GM12801 (cell line): ENCODE results near the gene MOSMO.

Experiments
- CTCF ChIP-seq: IDR thresholded peaks from one replicate; pipeline ENCODE4 v1.5.1; 2011; ENCODE audit warnings: control low read depth; ENCODE audit not compliant: insufficient read length; ENCODE audit errors: extremely low read depth

The MOSMO gene

GRCh38 chr16:22013486-22013885 is 5.6 kb downstream of the MOSMO start:
- no peak for TF ChIP-seq CTCF

GRCh38 chr16:22014271-22014873 is 6.5 kb downstream of the MOSMO start:
- no peak for TF ChIP-seq CTCF

DNA sequence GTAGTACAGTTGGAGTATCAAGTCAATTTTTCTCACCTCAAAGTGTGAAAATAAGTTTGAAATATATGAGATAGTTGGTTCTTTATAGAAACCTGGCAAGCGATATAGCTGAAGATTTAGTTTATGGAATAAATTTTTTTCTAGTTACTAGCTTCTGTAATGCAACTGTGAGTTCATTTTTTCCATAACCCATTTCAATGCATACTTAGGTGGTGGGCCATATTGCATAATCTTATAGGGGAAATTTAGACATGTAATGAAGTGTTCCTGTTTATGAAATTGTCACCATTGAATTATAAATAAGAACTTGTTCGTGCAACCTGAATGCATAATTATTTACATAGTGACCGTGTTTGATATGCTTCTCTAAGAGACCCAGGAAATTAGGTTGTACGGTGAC is 9.0 kb downstream of the MOSMO start:
- no peak for TF ChIP-seq CTCF

- no peak for TF ChIP-seq CTCF
Measured at GRCh38 chr16:22018559-22018958, 10.6 kb downstream of the MOSMO start.

DNA sequence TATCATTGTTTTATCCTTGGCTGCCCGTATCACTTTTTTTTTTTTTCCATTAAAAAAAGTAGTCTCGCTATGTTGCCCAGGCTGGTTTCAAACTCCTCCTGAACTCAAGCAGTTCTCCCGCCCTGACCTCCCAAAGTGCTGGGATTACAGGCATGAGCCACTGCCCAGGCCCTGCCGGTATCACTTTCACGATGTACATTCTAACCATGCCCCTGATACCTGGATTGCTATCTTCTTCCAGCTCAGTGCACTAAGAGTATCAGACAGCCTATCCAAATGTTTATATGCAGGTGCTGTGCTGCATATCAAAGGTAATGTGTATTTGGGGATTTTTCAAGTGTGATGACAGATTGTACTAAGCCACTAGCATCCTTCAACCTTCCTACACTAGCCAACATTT is 14.2 kb downstream of the MOSMO start:
- no peak for TF ChIP-seq CTCF

GRCh38 chr16:22023505-22023904 is 15.6 kb downstream of the MOSMO start:
- TF ChIP-seq CTCF: no peak

GRCh38 chr16:22027633-22028032 is 19.7 kb downstream of the MOSMO start:
- no peak for TF ChIP-seq CTCF
